EH (cell line): ENCODE results near the gene KASH5.
A peak's percentile ranks its signal among the peaks of the same experiment; 100 is the strongest.

Experiments
- DNase-seq: peaks from one replicate; pipeline ENCODE4 v3.0.0-alpha.2; 2015; ENCODE audit warnings: low read depth

The KASH5 gene

DNA sequence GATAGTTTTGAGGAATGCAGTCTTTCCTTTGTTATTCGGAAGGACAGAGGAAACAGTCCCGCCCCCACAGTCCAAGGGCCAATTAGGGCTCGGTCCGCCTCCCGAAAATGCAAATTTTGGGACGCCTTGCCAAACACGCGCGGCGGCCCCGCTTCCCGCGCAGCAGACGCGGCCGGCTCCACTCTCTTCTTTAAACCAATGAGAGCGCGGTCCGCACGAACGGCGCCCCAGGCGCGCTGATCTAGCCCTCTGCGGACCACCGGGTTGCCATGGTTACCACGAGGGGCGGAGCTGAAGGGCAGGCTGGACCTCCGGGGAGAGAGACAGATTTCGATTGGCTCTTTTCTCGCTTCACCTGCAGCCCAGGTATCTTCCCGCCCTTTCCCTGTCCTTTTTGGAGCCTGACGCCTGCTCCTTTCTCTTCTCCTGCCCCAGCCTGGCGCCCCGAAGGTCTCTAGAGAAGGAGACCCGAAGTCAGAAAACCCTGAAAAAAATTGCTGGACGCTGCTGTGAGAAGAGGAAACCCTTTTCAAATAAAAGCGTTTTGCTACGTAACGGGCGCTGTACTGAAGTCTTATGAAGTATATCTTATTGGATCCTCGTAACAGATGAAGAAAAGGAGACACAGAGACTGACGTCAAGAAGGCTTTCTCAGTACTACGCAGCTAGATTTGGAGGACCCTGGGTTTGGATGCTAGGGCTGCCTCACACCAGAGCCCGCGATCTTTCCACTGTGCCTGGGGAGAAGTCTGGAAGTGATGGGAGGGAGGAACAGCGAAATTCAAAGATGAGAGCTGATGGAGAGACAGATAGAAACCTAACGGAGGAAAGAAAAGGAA lies 33.2 kb downstream of the KASH5 start:
- DNase-seq, result peak; percentile 74

GRCh38 chr19:49421878-49422202 lies 33.8 kb downstream of the KASH5 start:
- no peak for DNase-seq

GRCh38 chr19:49422407-49423070 lies 34.5 kb downstream of the KASH5 start:
- DNase-seq, result peak; percentile 29

- DNase-seq, result no peak
Measured at GRCh38 chr19:49423071-49423984, 35.3 kb downstream of the KASH5 start, which contains the start of gene PTH2. Gene PTH2, minus strand, starts transcription at chr19:49423441. Its CDS starts 102 bp downstream, at chr19:49423339.

GRCh38 chr19:49423985-49424303 lies 35.9 kb downstream of the KASH5 start:
- DNase-seq, result no peak

DNA sequence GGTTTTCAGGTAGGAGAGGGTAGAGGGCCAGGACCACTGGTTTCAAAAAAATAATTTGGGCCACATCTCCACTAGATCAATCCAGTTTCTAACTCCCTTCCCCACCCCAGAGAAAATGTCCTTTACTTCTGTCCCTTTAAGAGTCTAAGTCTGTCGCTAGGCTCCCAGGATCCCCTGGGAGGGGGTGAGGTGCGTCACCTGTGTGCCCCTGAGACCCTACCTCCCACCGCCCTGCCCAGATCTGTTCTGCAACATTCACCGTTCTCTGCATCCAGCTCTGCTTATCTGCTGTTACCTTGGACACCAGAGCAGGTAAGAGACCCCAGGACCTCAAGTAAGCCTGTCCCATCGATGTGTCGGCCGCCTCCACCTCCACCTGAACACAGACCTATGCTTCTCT lies 37.1 kb downstream of the KASH5 start, which contains the start of gene GFY:
Gene GFY, plus strand, starts transcription at position 211 of the 400 bp plus-strand sequence. CDS start 1,043 bp downstream, outside the sequence.
- no peak for DNase-seq

DNA sequence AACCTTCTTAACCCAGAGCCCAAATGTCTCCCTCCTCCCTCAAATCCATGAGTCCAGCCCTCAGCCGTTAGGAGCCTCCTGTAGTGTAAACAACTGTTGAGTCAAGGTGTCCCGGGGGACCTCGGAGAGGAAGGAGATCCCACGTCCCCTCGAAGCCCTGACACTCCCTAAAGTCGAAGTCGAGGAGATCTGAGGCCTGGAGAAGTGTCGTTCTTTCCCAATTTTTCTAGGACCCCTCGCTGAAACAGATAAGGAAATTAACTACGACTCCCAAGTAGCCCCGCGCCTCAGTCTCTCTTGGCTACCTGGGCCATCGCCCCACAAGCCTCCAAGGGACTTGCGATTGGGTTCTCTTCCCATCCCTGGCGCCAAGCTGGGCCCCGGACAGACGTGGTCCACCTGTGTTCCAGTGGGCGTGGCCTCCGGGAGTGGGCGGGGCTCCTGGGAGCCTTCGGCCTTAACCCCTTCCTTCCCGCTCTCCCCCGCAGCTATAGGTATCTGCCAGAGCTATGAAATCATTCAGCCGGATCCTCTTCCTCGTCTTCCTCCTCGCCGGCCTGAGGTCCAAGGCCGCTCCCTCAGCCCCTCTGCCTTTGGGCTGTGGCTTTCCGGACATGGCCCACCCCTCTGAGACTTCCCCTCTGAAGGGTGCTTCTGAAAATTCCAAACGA lies 38.0 kb downstream of the KASH5 start:
- DNase-seq, result no peak

GRCh38 chr19:49427339-49427738 lies 39.3 kb downstream of the KASH5 start:
- no peak for DNase-seq

GRCh38 chr19:49427855-49428546 lies 40.0 kb downstream of the KASH5 start:
- DNase-seq, result peak; percentile 17

GRCh38 chr19:49428547-49429451 lies 40.8 kb downstream of the KASH5 start:
- no peak for DNase-seq

DNA sequence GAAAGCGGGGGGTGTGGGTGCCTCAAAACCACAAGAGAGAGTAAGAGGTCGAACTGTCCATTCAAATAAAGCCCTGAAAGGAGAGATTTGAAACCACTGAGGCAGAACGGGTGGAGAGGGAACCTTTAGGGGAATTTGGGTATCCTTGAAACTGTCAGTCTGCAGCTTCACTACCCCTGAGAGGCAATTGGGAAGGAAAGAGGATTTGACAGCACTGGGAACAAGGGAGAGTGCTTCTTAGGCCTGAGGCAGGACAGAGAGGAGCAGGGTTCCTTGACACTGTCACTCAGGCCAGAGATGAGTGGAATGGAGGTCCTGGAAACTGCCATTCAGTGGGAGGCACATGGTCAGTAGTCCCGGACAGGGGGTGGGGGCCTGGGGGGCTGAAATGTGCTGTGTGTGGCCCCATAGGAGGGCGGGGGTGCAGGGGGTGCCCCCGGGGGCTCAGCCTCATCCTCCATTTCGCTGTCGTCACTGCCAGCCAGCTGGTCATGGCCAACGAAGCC lies 42.2 kb downstream of the KASH5 start:
- DNase-seq, result no peak

DNA sequence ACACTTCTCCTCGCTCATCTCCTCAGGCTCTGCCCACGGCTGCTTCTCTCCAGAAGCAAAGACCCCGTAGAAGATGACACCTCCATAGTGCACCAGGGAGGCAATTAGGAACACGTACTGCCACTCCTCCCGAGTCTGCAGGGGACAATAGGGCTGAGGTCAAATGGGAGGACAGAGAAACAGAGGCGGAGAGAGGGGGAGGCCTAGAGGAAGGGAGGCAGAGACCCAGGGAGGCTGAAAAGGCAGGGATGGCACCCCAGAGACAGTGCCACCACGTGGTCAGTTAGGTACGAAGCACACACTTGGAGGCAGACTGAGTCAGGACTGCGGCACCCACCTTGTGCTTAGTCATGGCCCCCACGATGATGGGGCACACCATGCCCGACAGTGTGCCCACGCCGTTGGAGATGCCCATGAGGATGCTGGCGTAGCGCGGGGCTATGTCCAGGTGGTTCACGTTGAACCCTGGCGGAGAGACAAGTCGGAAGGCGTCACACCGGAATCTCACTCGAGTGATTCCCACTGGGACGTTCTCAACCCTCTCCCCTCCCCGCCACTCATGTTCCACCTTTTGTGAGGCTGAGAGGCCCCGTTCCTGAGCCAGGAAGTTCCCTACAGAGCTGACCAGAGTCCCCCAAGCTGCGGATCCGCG lies 42.8 kb downstream of the KASH5 start:
- peak; percentile 18 for DNase-seq

DNA sequence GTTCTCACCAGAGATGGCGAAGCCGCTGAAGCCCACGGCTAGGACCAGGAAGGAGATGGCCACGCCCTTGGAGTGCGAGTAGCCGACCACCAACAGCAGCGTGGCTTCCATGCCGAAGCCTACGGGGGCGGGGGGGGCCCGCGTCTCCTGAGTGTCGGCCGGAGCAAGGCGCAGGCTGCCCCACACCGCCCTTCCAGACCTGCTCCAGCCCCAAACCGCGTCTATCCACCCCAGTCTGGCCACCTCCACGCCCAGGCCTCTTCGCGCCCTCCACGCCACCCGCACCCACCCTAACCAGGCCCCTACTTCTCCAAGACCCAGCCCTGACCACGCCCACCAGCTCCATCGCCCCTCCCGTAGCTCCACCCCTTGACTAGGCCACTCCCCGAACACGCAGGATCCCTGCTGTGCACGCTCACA lies 43.3 kb downstream of the KASH5 start:
- no peak for DNase-seq

- no peak for DNase-seq
Measured at GRCh38 chr19:49432141-49433073, 44.4 kb downstream of the KASH5 start.

GRCh38 chr19:49433240-49433901 lies 45.3 kb downstream of the KASH5 start:
- no peak for DNase-seq

- DNase-seq, result peak; percentile 28
Measured at GRCh38 chr19:49434907-49435583, 47.0 kb downstream of the KASH5 start.

GRCh38 chr19:49435670-49436069 lies 47.6 kb downstream of the KASH5 start:
- DNase-seq, result no peak
